Activated CD4-positive, alpha-beta T cell treated with anti-CD3 and anti-CD28 coated beads, Interleukin-2, amount 50 U/mL, for 24 hours (primary cell): ENCODE data around the gene DDAH1.

Source experiments
- DNase-seq, 2 donors: peaks; one replicate each; pipeline ENCODE4 v3.0.0-alpha.2; 2020; ENCODE audit warnings: low read depth in 1 of 2, low spot score in 1 of 2

Gene DDAH1

GRCh38 chr1:85444381-85444780, 20.6 kb downstream of the DDAH1 start:
- no peak for DNase-seq

GRCh38 chr1:85440612-85441011, 24.3 kb downstream of the DDAH1 start:
- no peak for DNase-seq

GRCh38 chr1:85438353-85438752, 26.6 kb downstream of the DDAH1 start:
- no peak for DNase-seq

- DNase-seq: no peak
Observed at GRCh38 chr1:85437139-85437538, 27.8 kb downstream of the DDAH1 start.

GRCh38 chr1:85433096-85433495, 31.9 kb downstream of the DDAH1 start:
- no peak for DNase-seq

- no peak for DNase-seq
Observed at GRCh38 chr1:85428471-85429089, 36.4 kb downstream of the DDAH1 start.

GRCh38 chr1:85427849-85428248, 37.1 kb downstream of the DDAH1 start:
- no peak for DNase-seq

- no peak for DNase-seq
Observed at GRCh38 chr1:85427331-85427730, 37.6 kb downstream of the DDAH1 start.

- DNase-seq: no peak
Observed at GRCh38 chr1:85421179-85421578, 43.8 kb downstream of the DDAH1 start.

- no peak for DNase-seq
Observed at GRCh38 chr1:85420199-85420598, 44.8 kb downstream of the DDAH1 start.

- no peak for DNase-seq
Observed at GRCh38 chr1:85417876-85418275, 47.1 kb downstream of the DDAH1 start.

- DNase-seq: no peak
Observed at GRCh38 chr1:85417017-85417416, 47.9 kb downstream of the DDAH1 start.

GRCh38 chr1:85413169-85413568, 51.8 kb downstream of the DDAH1 start:
- DNase-seq: no peak

- DNase-seq: no peak
Observed at GRCh38 chr1:85411567-85412305, 53.2 kb downstream of the DDAH1 start.

GRCh38 chr1:85409516-85409915, 55.4 kb downstream of the DDAH1 start:
- DNase-seq: no peak

GRCh38 chr1:85407746-85408377, 57.1 kb downstream of the DDAH1 start:
- no peak for DNase-seq

- DNase-seq: no peak
Observed at GRCh38 chr1:85406887-85407533, 57.9 kb downstream of the DDAH1 start.

GRCh38 chr1:85406081-85406480, 58.9 kb downstream of the DDAH1 start:
- no peak for DNase-seq

- no peak for DNase-seq
Observed at GRCh38 chr1:85404408-85404807, 60.6 kb downstream of the DDAH1 start.

- DNase-seq: no peak
Observed at GRCh38 chr1:85398391-85399064, 66.4 kb downstream of the DDAH1 start.

- no peak for DNase-seq
Observed at GRCh38 chr1:85397490-85398032, 67.4 kb downstream of the DDAH1 start.
